Thyroid gland (tissue), 4 donors: ENCODE results near the gene GFOD2. TPM values are rescaled to one million over a fixed set of nuclear protein-coding genes. Genes with fewer than 3 reads are reported as not detected.

Source experiments
- DNase-seq, 2 donors: peaks; one replicate each; pipeline ENCODE4 v3.0.0-alpha.2; 2019
- H3K27ac ChIP-seq, 3 donors: fragments of 200-600 bp; sonication (generic); 1 replicate in 2 of 3; 2 replicates in 1 of 3; pipeline ENCODE4 v1.5.1; 2016 to 2019; ENCODE audit warnings: mild to moderate bottlenecking in 1 of 3, moderate library complexity in 1 of 3
- H3K27me3 ChIP-seq: fragments of 200-600 bp; sonication (generic); one replicate; pipeline ENCODE4 v1.5.1; 2019
- H3K36me3 ChIP-seq, 2 donors: fragments of 200-600 bp; sonication (generic); one replicate each; pipeline ENCODE4 v1.5.1; 2016 to 2019
- H3K4me1 ChIP-seq, 2 donors: fragments of 200-600 bp; sonication (generic); one replicate each; pipeline ENCODE4 v1.5.1; 2017 to 2019
- H3K4me3 ChIP-seq, 3 donors: fragments of 200-600 bp; sonication (generic); replicated peaks in 1 of 3; 1 replicate in 2 of 3; 2 replicates in 1 of 3; pipeline ENCODE4 v1.5.1; 2016; ENCODE audit warnings: mild to moderate bottlenecking in 1 of 3
- H3K9me3 ChIP-seq: fragments of 200-600 bp; sonication (generic); one replicate; pipeline ENCODE4 v1.5.1; 2017
- CTCF ChIP-seq, 6 experiments: fragments of 200-600 bp in 3 of 6; fragments of 450-650 bp in 3 of 6; sonication (generic) in 3 of 6; IDR thresholded peaks; one replicate each; pipeline ENCODE4 v1.5.1; 2016 to 2019; ENCODE audit warnings: antibody characterized with exemption in 6 of 6, mild to moderate bottlenecking in 2 of 6, inconsistent platforms in 1 of 6, moderate library complexity in 1 of 6
- POLR2A ChIP-seq, 2 donors: fragments of 450-650 bp; IDR thresholded peaks; one replicate each; pipeline ENCODE4 v1.6.1; 2017; ENCODE audit warnings: antibody characterized with exemption in 2 of 2, mild to moderate bottlenecking in 2 of 2, moderate library complexity in 1 of 2
- WGBS, 2 donors: methylation state at CpG; one replicate each; pipeline ENCODE4 v1.1.5; 2017; 5-methylcytosine and 5-hydroxymethylcytosine counted together
- intact Hi-C: fragments of 100-400 bp; cut with DNase I; formaldehyde crosslinking; loops from one replicate; pipeline ENCODE4 v1.15.1; 2023
- total RNA-seq, 4 donors: library from RNA; depleted of rRNA; stranded (reverse); fragments of >200 nt; gene quantifications; one replicate each; pipeline ENCODE4 v1.2.3, GENCODE V29; 2016

GFOD2 gene
- total RNA-seq, 4 donors from 2014 or later = 10.9 to 27.5 (median 23.7) TPM

GRCh38 chr16:67644038-67644437 is 75.1 kb downstream of the GFOD2 start:
- TF ChIP-seq POLR2A (IDR thresholded peaks at IDR 0.05) = no peak
- no peak for TF ChIP-seq CTCF (IDR thresholded peaks at IDR 0.05)
- peaks cover 17% of the 10 kb centered on the region for H3K27me3 ChIP-seq
- no peaks in the 10 kb centered on the region for H3K36me3 ChIP-seq
- 92 to 93% methylated on average over 9 of the region's 9 CpGs for WGBS, 2 donors
- H3K4me3 ChIP-seq = no peak overlapping the region
- peaks cover 17 to 45% of the 10 kb centered on the region in 2 donors for H3K4me1 ChIP-seq
- H3K9me3 ChIP-seq = no peaks in the 10 kb centered on the region
- no peak for DNase-seq
- H3K27ac ChIP-seq = no peak overlapping the region
- intact Hi-C loops = no loop called here

- intact Hi-C loops = no loop called here
- TF ChIP-seq POLR2A (IDR thresholded peaks at IDR 0.05) (no peak), CTCF (IDR thresholded peaks at IDR 0.05) (no peak)
- no peak overlapping the region for H3K4me3 ChIP-seq
- DNase-seq = peak; percentile 95
- H3K27me3 ChIP-seq = peaks cover 4% of the 10 kb centered on the region
- peaks cover 17 to 42% of the 10 kb centered on the region in 2 donors for H3K4me1 ChIP-seq
- H3K9me3 ChIP-seq = no peaks in the 10 kb centered on the region
- H3K36me3 ChIP-seq = peaks cover 15 to 16% of the 10 kb centered on the region in 2 donors
- 14 to 32% methylated on average over 8 to 10 of the region's 10 CpGs for WGBS, 2 donors
- H3K27ac ChIP-seq = no peak overlapping the region
Observed at GRCh38 chr16:67641779-67642708, 77.1 kb downstream of the GFOD2 start.

GRCh38 chr16:67637625-67638024 is 81.5 kb downstream of the GFOD2 start:
- peaks cover 31 to 33% of the 10 kb centered on the region in 2 donors for H3K36me3 ChIP-seq
- no peaks in the 10 kb centered on the region for H3K27me3 ChIP-seq
- 85 to 87% methylated on average over 12 of the region's 12 CpGs for WGBS, 2 donors
- TF ChIP-seq POLR2A (IDR thresholded peaks at IDR 0.05) (no peak), CTCF (IDR thresholded peaks at IDR 0.05) (no peak)
- no peak overlapping the region for H3K4me3 ChIP-seq
- H3K27ac ChIP-seq = no peak overlapping the region
- H3K4me1 ChIP-seq = peaks cover 17 to 32% of the 10 kb centered on the region in 2 donors
- H3K9me3 ChIP-seq = no peaks in the 10 kb centered on the region
- DNase-seq = no peak
- intact Hi-C loops = no loop called here

GRCh38 chr16:67636713-67637112 is 82.4 kb downstream of the GFOD2 start:
- WGBS, 2 donors = 94% methylated on average over 8 of the region's 8 CpGs
- Histone ChIP-seq H3K4me3 (no peak overlapping the region), H3K9me3 (no peaks in the 10 kb centered on the region), H3K27ac (no peak overlapping the region), H3K36me3 (peaks cover 31 to 33% of the 10 kb centered on the region in 2 donors), H3K27me3 (no peaks in the 10 kb centered on the region), H3K4me1 (peaks cover 13 to 28% of the 10 kb centered on the region in 2 donors)
- no peak for DNase-seq
- TF ChIP-seq CTCF (IDR thresholded peaks at IDR 0.05) = no peak
- TF ChIP-seq POLR2A (IDR thresholded peaks at IDR 0.05) = no peak
- intact Hi-C loops = no loop called here
